ENCODE measurements around the gene GTF2A1.

GTF2A1 gene

DNA sequence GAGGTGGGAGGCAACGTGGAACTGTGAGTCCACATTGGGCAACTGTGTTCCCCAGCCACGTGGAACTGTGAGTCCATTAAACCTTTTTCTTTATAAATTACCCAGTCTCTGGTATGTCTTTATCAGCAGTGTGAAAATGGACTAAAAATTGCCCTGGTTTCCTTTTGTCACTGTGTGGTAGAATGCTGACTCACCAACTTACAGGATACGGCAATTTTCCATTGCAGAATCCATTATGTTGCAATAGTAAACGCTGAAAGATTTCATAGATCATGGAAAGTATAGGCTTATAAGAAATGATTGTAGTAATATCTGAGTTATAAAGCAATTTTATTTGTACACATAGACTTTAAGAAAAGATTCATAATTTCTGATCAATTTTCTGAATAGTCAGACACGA, 93.0 kb downstream of the GTF2A1 start:
- no peak for DNase-seq

DNA sequence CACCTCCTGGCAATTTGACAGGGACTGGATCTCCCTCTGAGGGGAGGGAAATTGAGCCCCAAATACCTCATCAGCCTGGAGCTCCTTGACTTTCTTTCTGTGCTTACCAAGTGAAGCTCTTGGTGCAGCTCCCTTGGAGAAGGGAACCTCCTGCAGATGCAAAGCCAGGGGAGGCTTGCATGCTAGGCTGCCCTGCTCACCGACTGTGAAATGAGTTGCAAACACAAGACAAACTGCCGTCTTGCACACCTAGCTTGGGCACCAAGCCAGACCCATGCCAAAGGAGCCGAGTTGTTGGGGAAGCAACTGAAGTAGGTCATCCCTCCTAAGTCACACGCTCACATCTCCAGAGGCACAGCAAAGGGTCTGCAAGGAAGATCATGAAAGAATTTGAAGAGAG, 95.2 kb downstream of the GTF2A1 start:
- DNase-seq: no peak

Data from NCI-H1417 treated with DMSO at 0.1 percent for 48 hours (cell line).